CD4-positive, alpha-beta memory T cell (primary cell): ENCODE data around the gene TLR10. TPM values are rescaled to one million over a fixed set of nuclear protein-coding genes. Genes with fewer than 3 reads are reported as not detected.
"Not testable (repeated sequence)": the region's sequence is repeated elsewhere in the genome, so short reads cannot be mapped to it uniquely, and the experiment has no call there.

Source experiments
- CTCF ChIA-PET: fragments of 350-600 bp; sonication (Branson Sonifier 250); formaldehyde crosslinking; loops from one replicate; lab custom pipeline; 2021; ENCODE audit warnings: inconsistent platforms; ENCODE audit not compliant: partially characterized antibody; lab: Charles Lee
- POLR2A ChIA-PET: fragments of 350-600 bp; sonication (Branson Sonifier 250); formaldehyde crosslinking; loops from one replicate; lab custom pipeline; 2021; ENCODE audit not compliant: partially characterized antibody; lab: Charles Lee
- DNase-seq, 5 donors: peaks; one replicate each; pipeline versions ENCODE4 v3.0.0 to v3.0.0-alpha.2; 2020 to 2022; ENCODE audit warnings: mixed read lengths in 1 of 5
- H3K27ac ChIP-seq: one replicate; pipeline ENCODE4 v1.7.0; 2013; ENCODE audit warnings: low read depth, low read length
- H3K27me3 ChIP-seq: 2 replicates; pipeline ENCODE4 v1.7.0; 2013; ENCODE audit warnings: mild to moderate bottlenecking, low read length, moderate library complexity; ENCODE audit not compliant: insufficient read depth
- H3K36me3 ChIP-seq: 2 replicates; pipeline ENCODE4 v1.7.0; 2013; ENCODE audit warnings: mild to moderate bottlenecking, low read length, moderate library complexity; ENCODE audit not compliant: insufficient read depth
- H3K4me1 ChIP-seq: 2 replicates; pipeline ENCODE4 v1.7.0; 2013; ENCODE audit warnings: mild to moderate bottlenecking, low read length, moderate library complexity; ENCODE audit not compliant: insufficient read depth
- H3K4me3 ChIP-seq, 2 donors: one replicate each; pipeline ENCODE4 v1.7.0; 2013; ENCODE audit warnings: low read length in 2 of 2, mild to moderate bottlenecking in 1 of 2
- H3K9me3 ChIP-seq, 2 donors: one replicate each; pipeline ENCODE4 v1.7.0; 2013; ENCODE audit warnings: low read length in 2 of 2, control low read depth in 1 of 2; ENCODE audit not compliant: control insufficient read depth in 1 of 2
- H3K27ac Mint-ChIP-seq, 7 donors: one replicate each; pipeline ENCODE4 v1.8.0; 2020 to 2021; ENCODE audit warnings: mixed read lengths in 7 of 7, mild to moderate bottlenecking in 6 of 7, inconsistent platforms in 3 of 7, moderate library complexity in 3 of 7
- H3K27me3 Mint-ChIP-seq, 2 donors: one replicate each; pipeline ENCODE4 v1.8.0; 2020 to 2021; ENCODE audit warnings: mixed read lengths in 2 of 2
- H3K36me3 Mint-ChIP-seq, 2 donors: one replicate each; pipeline ENCODE4 v1.8.0; 2020 to 2021; ENCODE audit warnings: mixed read lengths in 2 of 2, inconsistent platforms in 1 of 2, mild to moderate bottlenecking in 1 of 2
- H3K4me1 Mint-ChIP-seq, 4 donors: one replicate each; pipeline ENCODE4 v1.8.0; 2020 to 2021; ENCODE audit warnings: mixed read lengths in 4 of 4, mild to moderate bottlenecking in 1 of 4
- H3K4me3 Mint-ChIP-seq, 8 donors: one replicate each; pipeline ENCODE4 v1.8.0; 2020 to 2021; ENCODE audit warnings: mixed read lengths in 8 of 8, mild to moderate bottlenecking in 7 of 8, moderate library complexity in 6 of 8, inconsistent platforms in 3 of 8
- H3K9me3 Mint-ChIP-seq, 8 donors: one replicate each; pipeline ENCODE4 v1.8.0; 2020 to 2021; ENCODE audit warnings: mixed read lengths in 8 of 8, mild to moderate bottlenecking in 5 of 8, inconsistent platforms in 3 of 8, moderate library complexity in 1 of 8
- intact Hi-C: fragments of 100-400 bp; cut with micrococcal nuclease; formaldehyde crosslinking; loops from one replicate; pipeline ENCODE4 v1.15.1; 2023
- polyA plus RNA-seq, 2 donors: library from polyadenylated mRNA; unstranded; fragments of 300-500 nt; fragmentation: Illumina TruSeq; gene quantifications; one replicate each; pipeline ENCODE4 v1.2.3, GENCODE V29; 2021
- total RNA-seq, 2 experiments: library from RNA; stranded (reverse); gene quantifications; one replicate each; pipeline ENCODE4 v1.2.3, GENCODE V29; 2021

The TLR10 gene
- total and polyA plus RNA-seq, 4 experiments from 2014 or later = 0.20 to 1.1 (median 0.28) TPM; not detected in 1

DNA sequence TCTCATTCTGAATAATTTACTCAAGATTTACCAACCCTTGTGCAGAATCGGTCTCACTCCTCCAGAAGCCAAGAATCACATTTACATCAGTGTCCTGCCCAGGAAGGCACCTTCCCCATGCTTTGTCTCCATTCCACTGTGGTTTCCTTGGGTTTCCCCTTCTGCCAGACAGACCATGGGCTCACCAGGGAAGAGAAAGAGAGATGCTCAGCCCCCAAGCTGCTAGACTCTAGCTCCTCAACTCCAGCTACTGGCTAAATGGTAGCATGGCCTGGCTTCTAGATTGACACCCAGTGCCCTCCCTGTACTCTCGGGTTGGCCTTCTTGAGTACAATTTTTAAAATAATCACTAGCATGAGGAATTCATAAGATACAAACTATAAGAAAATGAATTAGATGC lies 12.9 kb downstream of the TLR10 start:
- Histone ChIP-seq H3K9me3 (no peaks in the 10 kb centered on the region), H3K27me3 (no peaks in the 10 kb centered on the region), H3K27ac (no peak overlapping the region), H3K36me3 (no peaks in the 10 kb centered on the region), H3K4me3 (no peak overlapping the region), H3K4me1 (no peaks in the 10 kb centered on the region)
- Mint-ChIP-seq H3K9me3 (peaks cover 0 to 22% (median 6%) of the 10 kb centered on the region in 8 donors), H3K36me3 (no peaks in the 10 kb centered on the region), H3K4me1 (no peaks in the 10 kb centered on the region), H3K4me3 (no peak overlapping the region), H3K27ac (no peak overlapping the region), H3K27me3 (peaks cover 4 to 5% of the 10 kb centered on the region in 2 donors)
- no peak for DNase-seq
- POLR2A ChIA-PET = no interaction called here
- CTCF ChIA-PET = interaction anchor here (1.2 to 4.1 kb wide), 3 partner anchors 11 to 15 kb away, joined by 3 to 49 read pairs (median 16); partner anchors contain the start of gene TLR10
- intact Hi-C loops = no loop called here

DNA sequence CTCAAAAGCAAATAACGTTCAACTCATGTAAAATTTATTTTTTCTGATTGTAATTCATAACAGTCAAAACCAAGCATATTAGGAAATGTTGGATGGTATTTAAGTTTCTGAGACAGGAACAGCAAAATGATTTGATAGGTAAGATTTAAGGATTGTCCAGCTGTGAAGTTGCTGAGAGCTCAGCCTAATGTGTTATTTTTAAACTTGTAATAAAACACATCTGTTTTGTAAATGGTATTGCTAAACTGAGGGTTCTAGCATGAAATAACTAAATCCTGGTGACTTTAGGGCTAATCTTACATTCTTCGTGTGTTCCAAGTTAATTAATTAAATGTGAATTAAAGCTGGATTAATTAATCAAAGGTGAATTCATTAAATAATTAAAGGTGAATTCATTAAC lies 13.3 kb downstream of the TLR10 start:
- intact Hi-C loops = no loop called here
- no peaks in the 10 kb centered on the region for H3K4me1 ChIP-seq
- ChIA-PET POLR2A (no interaction called here), CTCF (interaction anchor here (1.2 to 4.1 kb wide), 3 partner anchors 10 to 36 kb away, joined by 4 to 49 read pairs (median 16); partner anchors contain the start of gene TLR10)
- H3K27ac ChIP-seq = no peak overlapping the region
- Mint-ChIP-seq H3K4me1 (no peaks in the 10 kb centered on the region), H3K36me3 (no peaks in the 10 kb centered on the region), H3K9me3 (peaks cover 0 to 18% (median 3%) of the 10 kb centered on the region in 8 donors), H3K27ac (no peak overlapping the region), H3K4me3 (no peak overlapping the region), H3K27me3 (peaks cover 2 to 4% of the 10 kb centered on the region in 2 donors)
- H3K27me3 ChIP-seq = no peaks in the 10 kb centered on the region
- H3K36me3 ChIP-seq = no peaks in the 10 kb centered on the region
- no peaks in the 10 kb centered on the region for H3K9me3 ChIP-seq
- H3K4me3 ChIP-seq = no peak overlapping the region
- DNase-seq = no peak

DNA sequence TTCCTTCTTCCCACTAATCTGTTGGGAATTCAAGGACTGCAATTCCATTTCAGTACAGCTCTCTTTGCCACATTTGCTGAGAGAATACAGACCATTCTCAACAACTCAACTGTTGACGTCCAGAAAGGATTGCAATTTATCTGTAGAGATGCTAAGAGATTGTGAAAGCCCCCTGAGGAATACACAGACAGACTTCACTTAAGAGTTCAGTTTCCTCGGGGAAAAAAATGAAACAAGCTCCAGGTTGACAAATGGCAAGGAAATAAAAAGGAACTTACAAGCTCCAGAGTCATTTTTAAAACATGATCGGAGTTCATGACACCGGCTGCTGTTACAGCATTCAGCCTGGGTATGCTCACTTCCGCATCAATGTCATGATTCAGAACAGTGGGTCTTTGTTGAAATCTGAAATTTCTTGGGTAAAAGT lies 13.8 kb downstream of the TLR10 start:
- Mint-ChIP-seq H3K27me3 (peaks cover 0 to under 1% of the 10 kb centered on the region in 2 donors), H3K27ac (no peak overlapping the region), H3K4me1 (no peaks in the 10 kb centered on the region), H3K36me3 (no peaks in the 10 kb centered on the region), H3K4me3 (no peak overlapping the region), H3K9me3 (peaks cover 0 to 14% (median under 1%) of the 10 kb centered on the region in 8 donors)
- H3K27me3 ChIP-seq = no peaks in the 10 kb centered on the region
- H3K9me3 ChIP-seq = no peaks in the 10 kb centered on the region
- ChIA-PET POLR2A (no interaction called here), CTCF (interaction anchor here (1.2 to 4.1 kb wide), 3 partner anchors 10 to 36 kb away, joined by 4 to 49 read pairs (median 16); partner anchors contain the start of gene TLR10)
- no peaks in the 10 kb centered on the region for H3K36me3 ChIP-seq
- no peak overlapping the region for H3K4me3 ChIP-seq
- H3K27ac ChIP-seq = no peak overlapping the region
- no peaks in the 10 kb centered on the region for H3K4me1 ChIP-seq
- DNase-seq = no peak
- intact Hi-C loops = no loop called here

DNA sequence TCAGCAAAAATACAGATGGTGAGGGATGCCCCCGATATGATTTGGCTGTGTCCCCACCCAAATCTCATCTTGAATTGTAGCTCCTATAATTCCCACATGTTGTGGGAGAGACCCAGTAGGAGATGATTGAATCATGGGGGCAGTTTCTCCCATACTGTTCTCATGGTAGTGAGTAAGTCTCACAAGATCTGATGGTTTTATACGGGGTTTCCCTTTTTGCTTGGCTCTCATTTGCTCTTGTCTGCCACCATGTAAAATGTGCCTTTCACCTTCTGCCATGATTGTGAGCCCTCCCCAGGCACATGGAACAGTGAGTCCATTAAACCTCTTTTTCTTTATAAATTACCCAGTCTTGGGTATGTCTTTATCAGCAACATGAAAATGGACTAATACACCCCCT lies 15.8 kb downstream of the TLR10 start:
- DNase-seq, H3K27ac ChIP-seq, intact Hi-C loops, H3K36me3 ChIP-seq, H3K36me3 Mint-ChIP-seq, H3K4me1 ChIP-seq, H3K9me3 Mint-ChIP-seq, H3K4me1 Mint-ChIP-seq, POLR2A ChIA-PET, H3K4me3 Mint-ChIP-seq, H3K9me3 ChIP-seq, H3K4me3 ChIP-seq, H3K27ac Mint-ChIP-seq, H3K27me3 Mint-ChIP-seq, H3K27me3 ChIP-seq: not testable (repeated sequence)
- CTCF ChIA-PET = interaction anchor here (0.6 to 2.9 kb wide), 2 partner anchors 15 to 533 kb away, joined by 3 to 13 read pairs; partner anchors contain the start of gene TLR10

DNA sequence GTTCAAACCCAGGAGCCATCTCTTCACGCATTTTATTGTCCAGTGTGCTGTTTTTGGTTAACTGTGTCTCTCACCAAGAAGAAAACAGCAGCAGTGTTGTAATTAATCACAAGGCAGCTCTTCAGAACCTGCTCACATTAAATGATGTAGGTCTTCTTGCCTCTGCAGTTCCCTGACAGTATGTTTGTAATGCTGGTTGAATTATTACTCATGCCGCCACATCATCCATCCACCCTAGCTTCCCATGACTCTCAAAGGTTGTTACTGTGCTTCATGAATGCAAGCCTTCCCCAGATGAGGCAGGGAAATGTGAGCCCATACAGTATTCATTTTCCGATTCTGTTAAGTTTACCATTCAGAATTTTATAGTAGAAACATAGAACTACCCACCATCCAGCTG lies 17.4 kb downstream of the TLR10 start:
- Mint-ChIP-seq H3K27ac (peak overlapping the region in 1 of 7 donors; percentile 76), H3K36me3 (no peaks in the 10 kb centered on the region), H3K4me3 (no peak overlapping the region), H3K27me3 (no peaks in the 10 kb centered on the region), H3K9me3 (peaks cover 0 to 7% (median 0%) of the 10 kb centered on the region in 8 donors), H3K4me1 (peaks cover 0 to 10% (median 4%) of the 10 kb centered on the region in 4 donors)
- ChIA-PET POLR2A (interaction anchor here (0.7 kb wide), 2 partner anchors 11 to 428 kb away, joined by 3 read pairs; no protein-coding TSS in a partner anchor), CTCF (interaction anchor here (1.1 to 11.2 kb wide), 6 partner anchors 17 to 95 kb away, joined by 3 to 230 read pairs (median 5); partner anchors contain the start of genes TLR10 and TLR6)
- H3K36me3 ChIP-seq = no peaks in the 10 kb centered on the region
- no peak overlapping the region for H3K4me3 ChIP-seq
- intact Hi-C loops = no loop called here
- no peaks in the 10 kb centered on the region for H3K27me3 ChIP-seq
- no peaks in the 10 kb centered on the region for H3K4me1 ChIP-seq
- H3K27ac ChIP-seq = no peak overlapping the region
- DNase-seq = no peak
- no peaks in the 10 kb centered on the region for H3K9me3 ChIP-seq

DNA sequence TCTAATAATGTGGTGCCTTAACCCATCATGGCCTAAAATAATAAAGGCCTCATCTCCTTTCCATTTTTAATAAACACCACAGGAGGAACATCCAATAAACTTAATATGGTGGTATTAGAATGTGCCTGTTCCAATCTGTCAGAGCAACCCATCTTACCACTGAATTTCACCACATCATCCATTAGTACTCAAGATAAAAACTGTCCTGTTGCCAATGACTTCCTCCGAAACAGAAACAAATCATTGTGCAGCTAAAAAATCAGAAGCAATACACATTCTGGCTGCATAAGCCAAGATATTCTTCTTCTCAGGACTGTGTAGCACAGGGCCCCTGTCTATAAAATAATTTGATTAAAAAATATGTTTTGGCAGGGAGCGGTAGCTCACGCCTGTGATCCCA lies 18.5 kb downstream of the TLR10 start:
- Mint-ChIP-seq H3K27me3 (no peaks in the 10 kb centered on the region), H3K36me3 (no peaks in the 10 kb centered on the region), H3K4me1 (peaks cover 3 to 10% (median 6%) of the 10 kb centered on the region in 4 donors), H3K27ac (peak overlapping the region in 1 of 7 donors; percentile 53), H3K9me3 (peaks cover 0 to 7% (median 0%) of the 10 kb centered on the region in 8 donors), H3K4me3 (no peak overlapping the region)
- Histone ChIP-seq H3K27me3 (no peaks in the 10 kb centered on the region), H3K4me1 (peaks cover 3% of the 10 kb centered on the region), H3K9me3 (no peaks in the 10 kb centered on the region), H3K36me3 (no peaks in the 10 kb centered on the region), H3K27ac (no peak overlapping the region), H3K4me3 (no peak overlapping the region)
- CTCF ChIA-PET = interaction anchor here (1.1 to 11.2 kb wide), 4 partner anchors 18 to 96 kb away, joined by 4 to 230 read pairs (median 10); partner anchors contain the start of genes TLR10 and TLR6
- no peak for DNase-seq
- POLR2A ChIA-PET = no interaction called here
- intact Hi-C loops = no loop called here

DNA sequence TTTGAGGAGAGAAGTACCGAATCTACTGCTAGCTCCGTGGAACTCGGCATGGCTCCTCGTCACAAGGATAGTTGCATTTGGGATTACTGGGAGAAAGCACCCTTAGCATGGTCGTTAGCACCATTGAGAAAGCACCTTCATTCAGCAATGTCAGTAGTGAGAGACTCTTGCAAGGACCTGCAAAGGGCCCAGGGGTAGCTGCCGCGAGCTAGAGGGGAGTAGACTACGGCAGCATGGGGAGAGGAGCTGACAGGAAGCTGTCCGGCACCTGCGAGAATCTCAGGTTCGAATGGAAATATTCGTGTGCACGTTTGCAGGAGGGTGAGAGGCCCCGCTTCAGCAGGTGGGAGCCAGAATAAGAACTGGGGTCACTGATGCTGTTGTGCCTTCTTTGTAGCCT lies 20.2 kb downstream of the TLR10 start:
- peaks cover 0 to 6% (median 0%) of the 10 kb centered on the region in 8 donors for H3K9me3 Mint-ChIP-seq
- intact Hi-C loops = no loop called here
- H3K4me3 Mint-ChIP-seq = peak overlapping the region in 2 of 8 donors; percentile 4 to 13
- H3K4me1 ChIP-seq = peaks cover 5% of the 10 kb centered on the region
- H3K27ac Mint-ChIP-seq = peak overlapping the region in 1 of 7 donors; percentile 35
- no peaks in the 10 kb centered on the region for H3K27me3 ChIP-seq
- peaks cover 5 to 10% (median 6%) of the 10 kb centered on the region in 4 donors for H3K4me1 Mint-ChIP-seq
- no peak overlapping the region for H3K27ac ChIP-seq
- no peaks in the 10 kb centered on the region for H3K27me3 Mint-ChIP-seq
- DNase-seq = no peak
- CTCF ChIA-PET = interaction anchor here (1.4 to 11.2 kb wide), 8 partner anchors 8 to 582 kb away, joined by 4 to 230 read pairs (median 70); partner anchors contain the start of genes TLR1, TLR10 and TLR6
- no peaks in the 10 kb centered on the region for H3K9me3 ChIP-seq
- H3K36me3 Mint-ChIP-seq = no peaks in the 10 kb centered on the region
- no peaks in the 10 kb centered on the region for H3K36me3 ChIP-seq
- POLR2A ChIA-PET = interaction anchor here (1.6 kb wide), 1 partner anchor 98 kb away, joined by 5 read pairs; no protein-coding TSS in a partner anchor
- no peak overlapping the region for H3K4me3 ChIP-seq
